Fibroblast of pulmonary artery (primary cell): ENCODE measurements around the gene ANKHD1.

Experiments used
- DNase-seq: peaks from one replicate; pipeline ENCODE4 v3.0.0-alpha.2; 2010; ENCODE audit warnings: low read depth
- H3K4me3 ChIP-seq: replicated peaks from 2 replicates; pipeline ENCODE4 v1.5.1; 2011; ENCODE audit warnings: low read depth, mild to moderate bottlenecking, control low read depth, low read length, moderate library complexity
- TF ChIP-seq, protein P1 (sequence below): IDR thresholded peaks from 2 replicates; pipeline ENCODE4 v1.5.1; 2011; ENCODE audit warnings: mild to moderate bottlenecking, control low read depth, low read length, inconsistent platforms; ENCODE audit errors: missing control alignments

Gene ANKHD1

DNA sequence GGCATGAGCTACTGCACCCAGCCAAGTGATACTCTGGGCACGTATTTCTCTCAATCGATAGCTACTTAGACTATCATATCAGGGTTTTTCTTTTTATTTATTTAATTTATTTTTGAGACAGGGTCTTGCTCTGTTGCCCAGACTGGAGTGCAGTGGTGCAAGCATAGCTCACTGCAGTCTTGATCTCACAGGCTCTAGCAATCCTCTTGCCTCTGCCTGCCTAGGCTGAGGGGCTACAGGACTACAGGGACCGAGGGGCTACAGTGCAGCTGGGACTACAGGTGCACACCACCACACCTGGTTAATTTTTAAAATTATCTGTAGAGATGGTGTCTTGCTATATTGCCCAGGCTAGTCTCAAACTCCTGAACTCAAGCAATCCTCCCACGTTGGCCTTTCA, 20.3 kb upstream of the ANKHD1 start:
- H3K4me3 ChIP-seq = no peak overlapping the region
- TF ChIP-seq, protein P1, sequence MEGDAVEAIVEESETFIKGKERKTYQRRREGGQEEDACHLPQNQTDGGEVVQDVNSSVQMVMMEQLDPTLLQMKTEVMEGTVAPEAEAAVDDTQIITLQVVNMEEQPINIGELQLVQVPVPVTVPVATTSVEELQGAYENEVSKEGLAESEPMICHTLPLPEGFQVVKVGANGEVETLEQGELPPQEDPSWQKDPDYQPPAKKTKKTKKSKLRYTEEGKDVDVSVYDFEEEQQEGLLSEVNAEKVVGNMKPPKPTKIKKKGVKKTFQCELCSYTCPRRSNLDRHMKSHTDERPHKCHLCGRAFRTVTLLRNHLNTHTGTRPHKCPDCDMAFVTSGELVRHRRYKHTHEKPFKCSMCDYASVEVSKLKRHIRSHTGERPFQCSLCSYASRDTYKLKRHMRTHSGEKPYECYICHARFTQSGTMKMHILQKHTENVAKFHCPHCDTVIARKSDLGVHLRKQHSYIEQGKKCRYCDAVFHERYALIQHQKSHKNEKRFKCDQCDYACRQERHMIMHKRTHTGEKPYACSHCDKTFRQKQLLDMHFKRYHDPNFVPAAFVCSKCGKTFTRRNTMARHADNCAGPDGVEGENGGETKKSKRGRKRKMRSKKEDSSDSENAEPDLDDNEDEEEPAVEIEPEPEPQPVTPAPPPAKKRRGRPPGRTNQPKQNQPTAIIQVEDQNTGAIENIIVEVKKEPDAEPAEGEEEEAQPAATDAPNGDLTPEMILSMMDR = no peak
- DNase-seq = no peak

DNA sequence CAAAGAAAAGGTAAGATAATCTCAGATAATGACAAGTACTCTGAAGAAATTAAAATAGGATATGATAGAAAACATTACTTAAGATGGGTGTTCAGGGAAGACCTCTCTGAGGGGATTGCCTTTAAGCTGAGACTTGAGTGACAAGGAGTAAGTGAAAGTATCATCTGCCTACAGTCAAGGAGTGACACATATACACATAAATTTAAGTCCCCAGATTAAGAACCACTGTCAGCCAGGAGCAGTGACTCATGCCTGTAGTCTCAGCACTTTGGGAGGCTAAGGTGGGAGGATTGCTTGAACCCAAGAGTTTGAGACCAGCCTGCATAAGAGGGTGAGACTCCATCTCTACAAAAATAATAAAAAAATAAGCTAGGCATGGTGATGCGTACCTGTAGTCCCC, 19.7 kb upstream of the ANKHD1 start:
- no peak for DNase-seq
- TF ChIP-seq, protein P1 = no peak

GRCh38 chr5:140382866-140383265, 18.8 kb upstream of the ANKHD1 start:
- peak; percentile 11 for DNase-seq
- TF ChIP-seq, protein P1 = no peak

More for the DNA sequence above, 19.7 kb upstream of the ANKHD1 start:
- no peak overlapping the region for H3K4me3 ChIP-seq

GRCh38 chr5:140383300-140383699, 18.3 kb upstream of the ANKHD1 start:
- H3K4me3 ChIP-seq = no peak overlapping the region
- TF ChIP-seq, protein P1 = no peak
- DNase-seq = peak; percentile 76

More at GRCh38 chr5:140382866-140383265, 18.8 kb upstream of the ANKHD1 start:
- no peak overlapping the region for H3K4me3 ChIP-seq

- DNase-seq = no peak
- H3K4me3 ChIP-seq = no peak overlapping the region
- TF ChIP-seq, protein P1 = no peak
Observed at GRCh38 chr5:140388052-140388451, 13.6 kb upstream of the ANKHD1 start.

DNA sequence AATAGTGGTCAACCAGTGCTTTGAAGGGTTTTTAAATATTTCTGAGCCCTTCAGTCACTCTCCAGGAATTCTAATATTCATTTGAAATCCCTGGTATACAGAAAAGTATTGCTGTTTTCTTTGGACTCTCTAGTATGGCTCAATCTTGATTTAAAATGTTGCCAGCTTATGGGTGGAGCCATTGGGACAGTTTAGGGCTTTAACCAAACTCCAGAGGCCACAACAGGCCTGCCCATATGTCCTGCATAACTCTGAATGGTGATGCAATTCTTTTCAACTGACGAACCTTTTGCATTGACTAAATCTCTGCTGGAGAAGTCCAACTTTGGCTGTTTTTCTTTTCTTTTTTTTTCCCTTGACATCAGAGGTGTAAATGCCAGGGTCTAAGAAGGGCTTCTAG, 10.3 kb upstream of the ANKHD1 start:
- TF ChIP-seq, protein P1 = no peak
- no peak overlapping the region for H3K4me3 ChIP-seq
- peak; percentile 29 for DNase-seq

GRCh38 chr5:140391732-140392131, 9.9 kb upstream of the ANKHD1 start:
- no peak for DNase-seq
- TF ChIP-seq, protein P1 = no peak
- no peak overlapping the region for H3K4me3 ChIP-seq
